Stimulated activated CD4-positive, alpha-beta T cell treated with anti-CD3 and anti-CD28 coated beads, TNF-alpha, amount 100 ng/mL, for 1 hour (primary cell): ENCODE data around the gene TRIM5.
A peak's percentile ranks its signal among the peaks of the same experiment; 100 is the strongest.
"Not testable (repeated sequence)": the region's sequence is repeated elsewhere in the genome, so short reads cannot be mapped to it uniquely, and the experiment has no call there.

Experiments
- DNase-seq, 3 donors: peaks; one replicate each; pipeline ENCODE4 v3.0.0-alpha.2; 2020; ENCODE audit warnings: low read depth in 3 of 3, low spot score in 1 of 3

Gene TRIM5

GRCh38 chr11:5689551-5689983 is 4.7 kb upstream of the TRIM5 start, which contains the start of gene TRIM22:
TSS of gene TRIM22 (plus strand) at chr11:5689790. CDS start at chr11:5696233, 6,443 bp downstream.
- DNase-seq = peak in 1 of 3 donors; percentile 14

DNA sequence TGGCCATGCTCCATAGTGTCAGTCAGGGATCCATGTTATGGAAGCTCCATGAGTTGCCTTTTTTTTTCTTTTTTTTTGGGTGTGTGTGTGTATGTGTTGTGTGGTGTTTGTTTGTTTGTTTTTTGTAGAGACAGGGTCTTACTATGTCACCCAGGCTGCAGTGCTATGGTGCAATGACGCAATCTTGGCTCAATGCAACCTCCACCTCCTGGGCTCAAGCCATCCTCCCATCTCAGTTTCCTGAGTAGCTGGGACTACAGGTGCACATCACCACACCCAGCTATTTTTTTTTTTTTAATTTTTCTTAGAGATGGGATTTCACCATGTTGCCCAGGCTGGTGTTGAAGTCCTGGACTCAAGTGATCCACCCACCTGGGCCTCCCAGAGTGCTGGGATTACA is 3.6 kb upstream of the TRIM5 start:
- no peak for DNase-seq

DNA sequence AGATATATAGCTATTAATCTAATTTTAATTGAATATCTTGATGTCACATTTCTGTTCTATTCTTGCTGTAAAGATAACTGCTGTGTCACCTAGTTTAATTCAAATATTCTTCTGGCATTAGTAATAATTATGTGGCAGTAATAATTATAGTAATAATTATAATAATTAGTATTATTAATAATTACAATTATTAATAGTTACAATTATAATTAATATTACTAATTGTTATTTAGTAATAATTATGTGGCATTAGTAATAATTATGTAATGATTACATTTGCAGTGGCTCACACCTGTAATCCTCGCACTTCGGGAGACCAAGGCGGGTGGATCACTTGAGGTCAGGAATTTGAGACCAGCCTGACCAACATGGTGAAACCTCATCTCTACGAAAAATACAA is 1.6 kb upstream of the TRIM5 start:
- DNase-seq = no peak

DNA sequence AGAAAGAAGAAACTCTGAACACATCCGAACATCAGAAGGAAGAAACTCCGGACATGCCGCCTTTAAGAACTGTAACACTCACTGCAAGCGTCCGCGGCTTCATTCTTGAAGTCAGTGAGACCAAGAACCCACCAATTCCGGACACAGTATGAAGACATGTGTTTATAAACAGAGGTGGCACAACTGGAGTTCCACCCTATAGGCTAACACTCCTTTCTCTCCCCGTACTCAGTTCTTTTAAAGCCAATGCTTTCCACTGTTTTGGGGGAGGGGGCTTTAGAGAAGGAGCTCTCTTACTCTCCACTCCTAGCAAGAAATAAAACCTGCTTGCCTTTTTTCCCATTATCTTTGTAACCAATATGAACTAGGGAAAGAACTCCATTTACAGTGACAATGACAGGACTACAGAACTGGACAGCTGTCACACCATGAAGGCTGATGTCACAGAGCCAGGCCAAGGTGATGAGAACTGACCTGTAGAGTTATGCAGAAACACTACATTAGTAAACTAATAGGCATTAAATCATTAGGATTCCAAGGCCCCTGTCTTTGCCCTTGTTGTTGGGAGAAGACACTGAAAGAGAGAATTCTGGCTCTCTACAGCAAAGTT is 733 bp downstream of the TRIM5 start:
- DNase-seq = no peak

GRCh38 chr11:5683620-5684019 is 1.3 kb downstream of the TRIM5 start:
- DNase-seq = peak in 1 of 3 donors; percentile 10

DNA sequence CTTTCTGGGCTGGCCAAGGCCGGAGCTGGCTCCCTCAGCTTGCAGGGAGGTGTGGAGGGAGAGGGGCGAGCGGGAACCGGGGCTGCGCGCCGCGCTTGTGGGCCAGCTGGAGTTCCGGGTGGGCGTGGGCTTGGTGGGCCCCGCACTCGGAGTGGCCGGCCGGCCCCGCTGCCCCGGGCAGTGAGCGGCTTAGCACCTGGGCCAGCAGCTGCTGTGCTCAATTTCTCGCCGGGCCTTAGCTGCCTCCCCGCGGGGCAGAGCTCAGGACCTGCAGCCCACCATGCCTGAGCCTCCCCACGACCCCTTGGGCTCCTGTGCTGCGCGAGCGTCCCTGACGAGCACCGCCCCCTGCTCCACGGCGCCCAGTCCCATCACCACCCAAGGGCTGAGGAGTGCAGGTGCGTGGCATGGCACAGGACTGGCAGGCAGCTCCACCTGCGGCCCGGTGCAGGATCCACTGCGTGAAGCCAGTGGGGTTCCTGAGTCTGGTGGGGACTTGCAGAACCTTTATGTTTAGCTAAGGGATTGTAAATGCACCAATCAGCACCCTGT is 1.9 kb downstream of the TRIM5 start:
- not testable (repeated sequence) for DNase-seq

DNA sequence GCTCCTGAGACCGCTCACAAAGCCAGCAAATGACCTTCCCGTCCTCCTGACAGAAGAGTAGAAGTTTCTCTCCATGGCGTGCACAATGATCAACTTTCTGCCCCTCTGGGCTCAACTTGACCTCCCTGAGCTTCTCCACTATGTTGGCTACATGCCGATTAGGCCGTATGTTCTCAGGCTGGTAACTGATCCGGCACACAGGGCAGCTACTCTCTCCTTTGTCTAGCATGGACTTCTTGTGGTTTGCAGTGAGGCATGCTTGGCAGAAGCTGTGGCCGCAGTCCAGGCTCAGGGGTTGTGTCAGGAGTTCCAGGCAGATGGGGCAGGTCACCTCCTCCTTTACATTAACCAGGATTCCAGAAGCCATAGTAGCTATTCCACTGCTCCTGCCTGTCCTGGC is 5.1 kb downstream of the TRIM5 start:
- DNase-seq = no peak

DNA sequence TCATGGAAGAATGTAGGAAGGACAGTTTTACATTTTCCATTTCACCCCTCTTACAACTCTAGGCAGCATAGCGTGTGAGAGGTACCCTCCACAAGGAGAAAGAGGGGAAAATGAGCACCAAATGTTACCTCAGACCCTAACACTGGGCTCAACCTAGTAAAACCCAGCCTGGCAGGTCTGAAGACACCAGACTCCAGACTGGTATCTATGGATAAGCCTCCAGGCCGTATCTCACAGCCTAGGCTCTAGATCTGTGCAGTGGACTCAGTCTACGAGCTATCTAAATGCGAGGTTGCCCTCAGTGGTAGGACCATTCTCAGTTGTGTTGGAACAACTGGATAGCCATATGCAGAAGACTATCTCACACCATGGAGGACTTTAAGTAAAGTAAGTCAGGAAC is 10.5 kb downstream of the TRIM5 start:
- no peak for DNase-seq

- no peak for DNase-seq
Observed at GRCh38 chr11:5671831-5672230, 13.0 kb downstream of the TRIM5 start.

- no peak for DNase-seq
Observed at GRCh38 chr11:5666402-5666793, 18.5 kb downstream of the TRIM5 start.

- DNase-seq = no peak
Observed at GRCh38 chr11:5665746-5666401, 19.0 kb downstream of the TRIM5 start.

DNA sequence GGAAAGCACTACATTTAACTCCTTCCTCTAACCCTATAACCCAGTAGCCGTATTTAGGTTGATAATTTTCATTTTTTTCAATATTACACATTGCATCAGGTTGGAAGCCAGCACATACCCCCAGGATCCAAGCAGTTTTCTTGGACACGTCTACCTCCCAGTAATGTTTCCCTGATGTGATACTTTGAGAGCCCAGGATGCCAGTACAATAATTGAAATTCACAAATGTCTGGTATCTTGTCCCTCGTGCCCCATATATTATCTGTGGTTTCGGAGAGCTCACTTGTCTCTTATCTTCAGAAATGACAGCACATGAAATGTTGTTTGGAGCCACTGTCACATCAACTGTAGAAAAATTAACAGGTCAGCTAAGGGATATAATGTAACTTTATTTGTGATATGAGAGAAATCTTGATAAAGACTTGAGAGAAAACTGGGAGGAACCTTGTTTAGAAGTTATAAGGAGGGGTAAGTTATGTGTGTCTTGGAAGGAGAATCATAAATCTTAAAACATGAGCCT is 19.8 kb downstream of the TRIM5 start:
- DNase-seq = no peak

GRCh38 chr11:5663511-5663910 is 21.4 kb downstream of the TRIM5 start:
- DNase-seq = no peak

DNA sequence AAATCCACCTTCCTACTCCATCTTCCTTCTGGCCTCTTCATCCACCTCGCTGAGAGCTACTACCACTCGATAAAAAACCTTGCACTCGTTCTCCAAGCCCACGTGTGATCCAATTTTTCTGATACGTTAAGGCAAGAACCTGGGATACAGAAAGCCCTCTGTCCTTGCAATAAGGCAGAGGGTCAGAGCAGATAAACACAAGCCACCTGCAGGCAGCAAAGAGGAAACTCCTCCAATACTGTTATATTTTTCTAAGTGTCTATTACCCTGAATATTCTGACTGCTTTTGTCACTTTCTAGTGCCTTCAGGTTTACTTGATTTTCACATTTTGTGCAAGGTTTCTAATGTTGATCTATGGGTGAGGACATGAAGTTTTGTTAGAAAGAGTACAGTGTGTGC is 26.6 kb downstream of the TRIM5 start:
- DNase-seq = no peak

DNA sequence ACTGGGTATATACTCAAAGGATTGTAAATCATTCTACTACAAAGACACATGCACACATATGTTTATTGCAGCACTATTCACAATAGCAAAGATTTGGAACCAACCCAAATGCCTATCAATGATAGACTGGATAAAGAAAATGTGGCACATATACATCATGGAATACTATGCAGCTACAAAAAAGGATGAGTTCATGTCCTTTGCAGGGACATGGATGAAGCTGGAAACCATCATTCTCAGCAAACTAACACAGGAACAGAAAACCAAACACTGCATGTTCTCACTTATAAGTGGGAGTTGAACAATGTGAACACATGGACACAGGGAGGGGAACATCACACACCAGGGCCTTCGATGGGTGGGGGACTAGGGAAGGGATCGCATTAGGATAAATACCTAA is 27.9 kb downstream of the TRIM5 start:
- not testable (repeated sequence) for DNase-seq

- no peak for DNase-seq
Observed at GRCh38 chr11:5655474-5655873, 29.4 kb downstream of the TRIM5 start.

DNA sequence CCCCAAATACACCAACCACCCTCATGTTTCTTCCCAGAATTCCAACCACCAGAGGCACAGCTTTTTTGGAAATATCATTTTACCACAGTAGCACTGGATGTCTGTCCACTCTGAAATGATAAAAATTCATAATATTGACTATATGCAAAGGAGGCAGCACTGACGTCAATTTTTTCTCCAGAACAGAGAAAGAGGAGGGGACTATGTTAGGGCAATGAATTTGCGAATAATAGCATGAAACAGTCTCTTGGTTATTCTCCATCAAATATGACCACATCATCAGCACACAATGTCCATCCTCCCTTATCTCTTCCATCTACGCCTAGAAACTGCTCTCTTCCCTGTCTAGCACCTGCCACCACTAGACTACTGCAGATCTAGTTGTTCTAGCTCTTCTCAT is 38.7 kb downstream of the TRIM5 start:
- DNase-seq = no peak

GRCh38 chr11:5643585-5643984 is 41.3 kb downstream of the TRIM5 start:
- DNase-seq = no peak

DNA sequence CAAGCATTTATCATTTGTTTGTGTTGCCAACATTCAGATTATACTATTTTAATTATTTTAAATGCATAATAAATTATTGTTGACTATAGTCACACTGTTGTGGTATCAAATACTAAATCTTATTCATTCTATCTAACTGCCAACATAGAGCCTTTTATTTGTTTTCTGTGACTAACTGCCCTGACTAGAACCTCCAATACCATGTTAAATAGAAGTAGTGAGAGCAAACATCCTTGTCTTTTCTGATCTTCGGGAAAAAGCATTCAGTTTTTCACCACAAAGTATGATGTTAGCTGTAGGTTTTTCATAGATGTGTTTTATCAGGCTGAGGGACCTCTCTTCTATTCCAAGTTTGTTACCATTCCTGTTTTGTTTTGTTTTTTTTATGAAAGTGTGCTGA is 44.9 kb downstream of the TRIM5 start:
- DNase-seq = no peak

DNA sequence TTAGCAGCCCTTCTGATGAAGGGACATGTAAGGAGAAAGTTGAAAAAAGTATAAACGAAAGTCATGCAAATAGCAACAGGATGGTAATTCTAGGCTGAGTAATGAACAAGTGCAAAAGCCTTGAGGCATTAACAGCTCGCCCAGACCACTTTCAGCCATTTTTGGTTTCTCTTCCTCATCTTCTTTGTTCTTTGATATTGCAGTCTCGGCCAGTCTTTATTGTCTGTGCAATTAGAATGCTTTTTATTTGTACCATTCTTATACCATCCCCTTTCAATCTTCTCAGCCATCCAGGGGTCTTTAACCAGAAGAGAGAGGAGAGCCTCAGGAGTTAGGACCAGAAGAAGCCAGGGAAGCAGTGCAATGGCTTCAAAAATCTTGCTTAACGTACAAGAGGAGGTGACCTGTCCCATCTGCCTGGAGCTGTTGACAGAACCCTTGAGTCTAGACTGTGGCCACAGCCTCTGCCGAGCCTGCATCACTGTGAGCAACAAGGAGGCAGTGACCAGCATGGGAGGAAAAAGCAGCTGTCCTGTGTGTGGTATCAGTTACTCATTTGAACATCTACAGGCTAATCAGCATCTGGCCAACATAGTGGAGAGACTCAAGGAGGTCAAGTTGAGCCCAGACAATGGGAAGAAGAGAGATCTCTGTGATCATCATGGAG is 52.8 kb downstream of the TRIM5 start:
- DNase-seq = no peak

DNA sequence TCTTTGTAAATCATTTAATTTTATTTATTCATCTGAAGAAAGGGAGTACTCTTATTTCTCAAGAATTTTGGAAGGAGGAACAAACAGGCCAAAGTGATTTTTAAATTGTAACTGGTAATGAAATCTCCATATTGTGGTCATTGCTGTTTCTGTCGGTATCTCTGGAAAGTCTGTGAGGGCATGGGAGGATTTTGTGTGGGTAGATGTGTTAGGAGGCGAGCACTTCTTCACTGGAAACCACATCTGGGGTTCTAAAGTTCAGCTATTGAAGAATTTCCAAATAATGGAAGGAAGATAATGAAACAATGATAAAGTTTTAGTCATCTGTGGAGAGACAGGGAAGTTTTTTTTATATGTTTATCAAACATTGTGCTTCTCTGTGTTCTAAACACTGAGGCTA is 53.5 kb downstream of the TRIM5 start:
- no peak for DNase-seq

GRCh38 chr11:5626196-5626595 is 58.7 kb downstream of the TRIM5 start:
- no peak for DNase-seq
